ENCODE measurements around the gene FLT4.

Gene FLT4

DNA sequence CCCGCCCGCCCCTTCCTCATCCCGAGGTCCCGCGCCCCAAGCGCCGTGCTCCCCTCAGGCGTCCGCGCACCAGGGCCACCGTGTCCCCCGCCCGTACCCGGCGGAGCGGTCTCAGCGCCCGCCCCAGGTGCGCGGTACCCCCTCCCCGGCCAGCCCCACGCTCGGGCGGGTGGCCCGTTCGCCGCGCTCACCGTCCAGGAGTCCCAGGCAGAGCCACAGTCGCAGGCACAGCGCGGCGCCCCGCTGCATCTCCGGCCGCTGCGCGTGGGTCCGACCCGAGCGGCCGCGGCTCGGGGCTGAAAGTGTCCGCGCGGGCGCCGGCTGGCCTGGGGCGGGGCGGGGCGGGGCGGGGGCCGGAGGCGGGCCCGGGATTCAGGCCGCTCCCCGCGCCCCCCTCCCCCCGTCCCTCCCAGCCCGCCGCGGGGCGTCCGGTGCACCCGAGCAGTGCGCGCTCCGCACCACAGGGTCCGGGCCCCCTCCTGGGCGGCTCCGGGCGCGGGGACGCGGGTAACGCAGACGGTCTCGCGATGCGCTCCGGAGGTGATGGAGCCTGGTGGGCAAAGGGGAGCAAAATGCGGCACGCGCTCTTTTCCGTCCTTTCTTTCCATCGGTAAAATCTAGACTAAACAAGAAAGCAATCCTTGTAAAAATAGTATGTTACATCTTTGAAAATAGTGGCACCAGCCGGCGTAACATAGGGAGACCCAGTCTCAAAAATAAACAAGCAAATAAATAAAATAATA is at the start of gene FLT4:
FLT4 (minus strand) TSS at position 304 of the 743 bp plus-strand sequence; CDS start at position 249, 55 bp downstream.
- TF ChIP-seq CTCF (IDR thresholded peaks at IDR 0.05; ENCODE audit: insufficient read depth, low read length, poor library complexity, severe bottlenecking), result no peak
- Histone ChIP-seq H3K4me3 (replicated peaks; ENCODE audit: low read depth, low read length) (peak within 1 kb of the TSS; percentile 61), H3K27me3 (replicated peaks; ENCODE audit: control insufficient read depth, insufficient read depth, low read length) (no peaks in the 10 kb centered on the region; the same call in 1 of the 2 replicates), H3K36me3 (ENCODE audit: control insufficient read depth, insufficient read depth, low read length) (no peaks in the 10 kb centered on the region)
- no peak for DNase-seq (ENCODE audit: extremely low read depth, insufficient read length)

DNA sequence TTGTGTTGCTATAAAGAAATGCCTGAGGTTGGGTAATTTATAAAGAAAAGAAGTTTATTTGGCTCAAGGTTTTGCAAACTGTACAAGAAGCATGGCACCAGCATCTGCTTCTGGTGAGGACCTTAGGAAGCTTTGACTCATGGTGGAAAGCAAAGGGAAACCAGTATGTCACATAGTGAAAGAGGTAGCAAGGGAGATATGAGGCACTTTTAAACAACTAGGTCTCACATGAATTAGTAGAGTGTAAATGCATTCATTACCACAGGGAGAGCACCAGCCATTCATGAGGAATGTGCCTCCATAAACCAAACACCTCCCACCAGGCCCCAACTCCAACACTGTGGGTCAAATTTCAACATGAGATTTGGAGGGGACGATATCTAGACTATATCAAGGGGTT is 49.6 kb upstream of the FLT4 start:
- H3K36me3 ChIP-seq (ENCODE audit: control insufficient read depth, insufficient read depth, low read length), result no peaks in the 10 kb centered on the region
- no peak overlapping the region for H3K4me3 ChIP-seq (replicated peaks; ENCODE audit: low read depth, low read length)
- no peak for DNase-seq (ENCODE audit: extremely low read depth, insufficient read length)
- no peaks in the 10 kb centered on the region; the same call in 1 of the 2 replicates for H3K27me3 ChIP-seq (replicated peaks; ENCODE audit: control insufficient read depth, insufficient read depth, low read length)
- no peak for TF ChIP-seq CTCF (IDR thresholded peaks at IDR 0.05; ENCODE audit: insufficient read depth, low read length, poor library complexity, severe bottlenecking)

DNA sequence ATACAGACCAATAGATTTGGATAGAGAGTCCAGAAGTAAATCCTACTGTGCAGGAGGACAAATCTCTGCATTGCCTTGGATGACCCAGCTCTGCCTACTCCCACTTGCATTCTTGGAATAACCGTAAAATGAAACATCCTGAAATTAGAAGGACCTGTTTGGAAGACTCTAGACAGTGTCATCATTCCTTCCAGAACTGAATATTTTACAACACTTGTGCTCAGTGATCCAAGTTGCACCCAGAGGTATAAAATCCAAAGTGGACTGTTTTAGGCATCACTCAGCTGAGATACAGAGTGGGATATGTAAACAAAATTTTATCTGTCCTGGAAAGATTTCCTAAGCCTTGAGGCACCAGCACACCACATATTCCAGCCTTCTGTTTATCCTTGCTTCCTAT is 46.7 kb upstream of the FLT4 start:
- Histone ChIP-seq H3K27me3 (replicated peaks; ENCODE audit: control insufficient read depth, insufficient read depth, low read length) (no peaks in the 10 kb centered on the region; the same call in none of the 2 replicates), H3K36me3 (ENCODE audit: control insufficient read depth, insufficient read depth, low read length) (no peaks in the 10 kb centered on the region), H3K4me3 (replicated peaks; ENCODE audit: low read depth, low read length) (no peak overlapping the region)
- no peak for DNase-seq (ENCODE audit: extremely low read depth, insufficient read length)
- TF ChIP-seq CTCF (IDR thresholded peaks at IDR 0.05; ENCODE audit: insufficient read depth, low read length, poor library complexity, severe bottlenecking), result no peak

- no peak overlapping the region for H3K4me3 ChIP-seq (replicated peaks; ENCODE audit: low read depth, low read length)
- no peaks in the 10 kb centered on the region for H3K36me3 ChIP-seq (ENCODE audit: control insufficient read depth, insufficient read depth, low read length)
- TF ChIP-seq CTCF (IDR thresholded peaks at IDR 0.05; ENCODE audit: insufficient read depth, low read length, poor library complexity, severe bottlenecking), result no peak
- H3K27me3 ChIP-seq (replicated peaks; ENCODE audit: control insufficient read depth, insufficient read depth, low read length), result no peaks in the 10 kb centered on the region; the same call in 1 of the 2 replicates
- DNase-seq (ENCODE audit: extremely low read depth, insufficient read length), result no peak
Observed at GRCh38 chr5:180692429-180692828, 43.0 kb upstream of the FLT4 start.

GRCh38 chr5:180691046-180691445 is 41.6 kb upstream of the FLT4 start:
- H3K36me3 ChIP-seq (ENCODE audit: control insufficient read depth, insufficient read depth, low read length), result no peaks in the 10 kb centered on the region
- no peak overlapping the region for H3K4me3 ChIP-seq (replicated peaks; ENCODE audit: low read depth, low read length)
- no peak for TF ChIP-seq CTCF (IDR thresholded peaks at IDR 0.05; ENCODE audit: insufficient read depth, low read length, poor library complexity, severe bottlenecking)
- no peak for DNase-seq (ENCODE audit: extremely low read depth, insufficient read length)
- no peaks in the 10 kb centered on the region; the same call in 1 of the 2 replicates for H3K27me3 ChIP-seq (replicated peaks; ENCODE audit: control insufficient read depth, insufficient read depth, low read length)
